PC-3 (cell line): ENCODE measurements around the gene UQCR11.

Experiments used
- EZH2 ChIP-seq: fragments of 300-600 bp; sonication (generic); IDR thresholded peaks from one replicate; pipeline ENCODE4 v1.6.1; 2017; ENCODE audit warnings: antibody characterized with exemption, mild to moderate bottlenecking, low read length; ENCODE audit not compliant: unreplicated experiment
- TF ChIP-seq, protein P1 (sequence below): fragments of 300-600 bp; sonication (generic); conservative IDR thresholded peaks from 2 replicates; pipeline ENCODE4 v1.5.1; 2017; ENCODE audit warnings: antibody characterized with exemption, low read depth, mild to moderate bottlenecking, low read length

DNA sequence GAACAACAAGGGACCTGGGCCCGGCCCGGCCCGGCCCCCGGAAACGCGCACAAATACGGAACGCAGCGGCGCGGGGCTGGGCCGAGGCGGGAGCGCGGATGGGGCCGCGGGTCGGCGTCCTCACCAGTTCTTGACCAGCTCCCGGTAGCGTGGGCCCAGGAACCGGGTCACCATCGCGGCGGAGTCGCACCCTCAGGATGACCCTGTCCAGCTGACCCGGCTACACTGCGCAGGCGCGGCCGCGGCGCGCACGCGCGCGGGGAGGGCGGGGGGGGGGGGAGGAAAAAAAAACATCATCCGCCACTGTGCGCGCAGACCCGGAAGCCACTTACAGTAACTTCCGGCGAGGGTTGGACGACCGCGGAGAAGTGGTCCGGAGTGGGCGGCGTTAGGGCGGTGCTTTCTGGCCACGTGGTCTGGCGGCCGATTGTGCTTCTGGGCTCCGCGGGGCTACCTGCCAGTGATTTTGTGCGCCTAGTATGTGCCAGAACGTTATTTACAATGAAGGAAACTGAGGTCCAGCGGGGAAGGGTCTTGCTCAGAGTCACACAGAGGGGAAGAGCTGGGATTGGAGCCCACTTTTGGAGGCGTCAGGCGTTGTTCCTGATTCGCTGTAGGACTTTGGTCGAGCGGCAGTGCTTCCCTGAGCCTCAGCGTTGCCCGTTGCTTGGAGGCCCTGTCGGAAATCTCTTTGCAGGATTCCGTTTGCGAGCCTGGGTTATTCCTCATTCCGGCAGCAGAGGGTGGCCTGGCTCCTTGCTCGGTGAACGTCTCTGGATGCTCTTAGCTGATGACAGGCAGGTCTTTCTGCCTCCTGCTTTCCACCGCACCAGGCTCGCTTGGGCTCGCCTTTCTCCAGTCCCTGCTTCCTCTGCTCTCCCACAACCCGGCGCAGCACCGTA, at the start of gene UQCR11:
- TF ChIP-seq, protein P1, sequence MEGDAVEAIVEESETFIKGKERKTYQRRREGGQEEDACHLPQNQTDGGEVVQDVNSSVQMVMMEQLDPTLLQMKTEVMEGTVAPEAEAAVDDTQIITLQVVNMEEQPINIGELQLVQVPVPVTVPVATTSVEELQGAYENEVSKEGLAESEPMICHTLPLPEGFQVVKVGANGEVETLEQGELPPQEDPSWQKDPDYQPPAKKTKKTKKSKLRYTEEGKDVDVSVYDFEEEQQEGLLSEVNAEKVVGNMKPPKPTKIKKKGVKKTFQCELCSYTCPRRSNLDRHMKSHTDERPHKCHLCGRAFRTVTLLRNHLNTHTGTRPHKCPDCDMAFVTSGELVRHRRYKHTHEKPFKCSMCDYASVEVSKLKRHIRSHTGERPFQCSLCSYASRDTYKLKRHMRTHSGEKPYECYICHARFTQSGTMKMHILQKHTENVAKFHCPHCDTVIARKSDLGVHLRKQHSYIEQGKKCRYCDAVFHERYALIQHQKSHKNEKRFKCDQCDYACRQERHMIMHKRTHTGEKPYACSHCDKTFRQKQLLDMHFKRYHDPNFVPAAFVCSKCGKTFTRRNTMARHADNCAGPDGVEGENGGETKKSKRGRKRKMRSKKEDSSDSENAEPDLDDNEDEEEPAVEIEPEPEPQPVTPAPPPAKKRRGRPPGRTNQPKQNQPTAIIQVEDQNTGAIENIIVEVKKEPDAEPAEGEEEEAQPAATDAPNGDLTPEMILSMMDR, result peak; percentile 50; the same call in 1 of the 2 replicates
- TF ChIP-seq EZH2, result no peak
